ENCODE data around the gene SESN3.
"Not testable (repeated sequence)": the region's sequence is repeated elsewhere in the genome, so short reads cannot be mapped to it uniquely, and the experiment has no call there.

SESN3 gene

GRCh38 chr11:95231127-95231880 lies at the start of gene SESN3:
TSS of gene SESN3 (minus strand) at chr11:95231202. CDS start at chr11:95230860, 342 bp downstream.
- peak; percentile 95 to 98 (median 98) for DNase-seq (ENCODE audit: low read depth in 3 of 3)

- DNase-seq (ENCODE audit: low read depth in 3 of 3): no peak
Observed at GRCh38 chr11:95279921-95280868, 49.2 kb upstream of the SESN3 start.

GRCh38 chr11:95277868-95278267 lies 46.9 kb upstream of the SESN3 start:
- DNase-seq (ENCODE audit: low read depth in 3 of 3): no peak

GRCh38 chr11:95276139-95276538 lies 45.1 kb upstream of the SESN3 start:
- no peak for DNase-seq (ENCODE audit: low read depth in 3 of 3)

- not testable (repeated sequence) for DNase-seq (ENCODE audit: low read depth in 3 of 3)
Observed at GRCh38 chr11:95273618-95274017, 42.6 kb upstream of the SESN3 start.

- DNase-seq (ENCODE audit: low read depth in 3 of 3): no peak
Observed at GRCh38 chr11:95269036-95269819, 38.2 kb upstream of the SESN3 start.

- no peak for DNase-seq (ENCODE audit: low read depth in 3 of 3)
Observed at GRCh38 chr11:95268391-95268790, 37.4 kb upstream of the SESN3 start.

- no peak for DNase-seq (ENCODE audit: low read depth in 3 of 3)
Observed at GRCh38 chr11:95267601-95268213, 36.7 kb upstream of the SESN3 start.

GRCh38 chr11:95266751-95267374 lies 35.9 kb upstream of the SESN3 start:
- no peak for DNase-seq (ENCODE audit: low read depth in 3 of 3)

- no peak for DNase-seq (ENCODE audit: low read depth in 3 of 3)
Observed at GRCh38 chr11:95264881-95265280, 33.9 kb upstream of the SESN3 start.

GRCh38 chr11:95262994-95263765 lies 32.2 kb upstream of the SESN3 start:
- DNase-seq (ENCODE audit: low read depth in 3 of 3): no peak

- DNase-seq (ENCODE audit: low read depth in 3 of 3): no peak
Observed at GRCh38 chr11:95257456-95257971, 26.5 kb upstream of the SESN3 start.

- DNase-seq (ENCODE audit: low read depth in 3 of 3): no peak
Observed at GRCh38 chr11:95256321-95256779, 25.3 kb upstream of the SESN3 start.

- DNase-seq (ENCODE audit: low read depth in 3 of 3): no peak
Observed at GRCh38 chr11:95255251-95256145, 24.5 kb upstream of the SESN3 start.

GRCh38 chr11:95254716-95255115 lies 23.7 kb upstream of the SESN3 start:
- no peak for DNase-seq (ENCODE audit: low read depth in 3 of 3)

GRCh38 chr11:95254131-95254704 lies 23.2 kb upstream of the SESN3 start:
- DNase-seq (ENCODE audit: low read depth in 3 of 3): peak; percentile 26 to 67 (median 58)

- DNase-seq (ENCODE audit: low read depth in 3 of 3): no peak
Observed at GRCh38 chr11:95253141-95253540, 22.1 kb upstream of the SESN3 start.

- DNase-seq (ENCODE audit: low read depth in 3 of 3): no peak
Observed at GRCh38 chr11:95252586-95252985, 21.6 kb upstream of the SESN3 start.
